ENCODE measurements around the gene INCA1.
A peak's percentile ranks its signal among the peaks of the same experiment; 100 is the strongest.

Gene INCA1

DNA sequence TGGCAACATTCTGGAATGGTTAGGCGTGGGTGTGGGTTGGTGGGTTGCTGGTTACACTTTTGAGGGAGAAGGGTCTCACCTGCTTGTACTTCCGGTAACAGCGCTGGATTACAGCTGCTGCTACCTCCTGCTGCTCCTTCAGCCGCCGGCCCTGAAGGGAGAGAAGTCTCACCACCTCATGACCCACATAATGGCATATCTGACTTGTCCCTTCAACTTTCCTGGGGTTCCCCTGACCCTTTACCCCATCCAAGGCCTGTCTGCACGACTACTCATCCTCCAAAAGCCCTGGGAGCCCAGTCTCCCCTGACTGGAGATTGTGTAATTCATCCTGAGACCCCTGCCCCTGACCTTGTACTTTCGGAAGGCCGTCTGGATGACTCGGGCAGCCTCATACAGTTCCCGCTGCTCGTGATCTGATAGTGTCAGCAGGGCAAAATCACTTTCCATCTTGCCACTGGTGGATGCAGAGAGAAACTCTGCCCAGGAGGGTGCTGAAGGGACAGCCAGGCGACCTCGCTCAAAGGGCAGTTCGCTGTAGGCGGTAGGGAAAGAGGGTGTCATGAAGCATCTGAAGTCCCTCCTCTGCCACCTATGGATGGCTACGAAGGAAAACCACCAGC lies 27.7 kb downstream of the INCA1 start:
- no peak for DNase-seq

DNA sequence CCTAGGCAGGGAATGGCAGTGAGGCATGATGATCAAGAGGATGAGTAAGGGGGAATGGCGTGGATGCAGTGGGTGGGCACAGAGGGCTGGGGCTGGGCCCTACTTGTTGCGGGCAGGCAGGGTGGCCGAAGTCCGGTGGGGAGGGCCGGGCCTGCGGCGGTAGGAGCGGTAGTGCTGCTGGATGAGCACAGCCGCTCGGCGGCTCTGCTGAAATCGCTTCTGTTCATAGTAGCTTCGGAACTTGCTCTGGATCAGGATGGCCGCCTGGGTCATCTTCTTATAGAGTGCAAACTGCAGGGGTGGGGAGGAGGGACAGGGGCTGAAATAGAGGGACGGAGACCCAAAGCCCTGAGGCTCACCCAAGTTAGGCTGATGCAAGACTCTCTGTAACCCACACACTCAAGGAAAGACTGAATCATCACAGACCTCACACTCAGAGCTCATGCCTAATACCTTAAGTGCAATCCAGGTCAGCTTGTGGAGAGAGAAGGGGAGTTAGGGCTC lies 28.2 kb downstream of the INCA1 start:
- no peak for DNase-seq

DNA sequence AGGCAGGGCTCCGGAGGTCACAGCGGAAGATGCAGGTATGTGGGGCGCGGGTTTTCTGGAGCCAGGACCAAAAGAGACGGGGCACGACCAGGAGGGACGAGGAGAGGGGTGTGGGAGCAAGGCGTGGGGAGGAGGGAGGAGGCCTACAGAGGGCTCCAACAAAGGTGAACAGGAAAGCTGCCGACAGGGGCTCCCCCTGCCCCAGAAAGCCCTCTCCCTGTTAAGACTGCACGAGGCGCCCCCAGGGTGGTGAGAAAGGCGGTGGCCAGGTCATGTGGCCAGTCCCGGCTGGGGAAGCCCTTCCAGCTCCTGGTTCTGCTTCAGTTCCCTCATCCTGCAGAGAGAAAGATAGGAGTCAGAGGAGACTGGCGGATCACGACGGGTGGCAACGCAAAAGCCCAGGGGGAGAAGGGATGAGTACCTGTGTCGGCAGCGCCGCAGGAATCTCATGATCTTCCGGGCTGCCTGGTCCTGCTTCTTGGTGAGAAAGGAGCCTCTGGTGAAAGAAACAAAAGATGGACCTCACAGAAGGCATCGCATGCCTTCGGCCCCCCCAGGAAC lies 28.8 kb downstream of the INCA1 start:
- DNase-seq = no peak

DNA sequence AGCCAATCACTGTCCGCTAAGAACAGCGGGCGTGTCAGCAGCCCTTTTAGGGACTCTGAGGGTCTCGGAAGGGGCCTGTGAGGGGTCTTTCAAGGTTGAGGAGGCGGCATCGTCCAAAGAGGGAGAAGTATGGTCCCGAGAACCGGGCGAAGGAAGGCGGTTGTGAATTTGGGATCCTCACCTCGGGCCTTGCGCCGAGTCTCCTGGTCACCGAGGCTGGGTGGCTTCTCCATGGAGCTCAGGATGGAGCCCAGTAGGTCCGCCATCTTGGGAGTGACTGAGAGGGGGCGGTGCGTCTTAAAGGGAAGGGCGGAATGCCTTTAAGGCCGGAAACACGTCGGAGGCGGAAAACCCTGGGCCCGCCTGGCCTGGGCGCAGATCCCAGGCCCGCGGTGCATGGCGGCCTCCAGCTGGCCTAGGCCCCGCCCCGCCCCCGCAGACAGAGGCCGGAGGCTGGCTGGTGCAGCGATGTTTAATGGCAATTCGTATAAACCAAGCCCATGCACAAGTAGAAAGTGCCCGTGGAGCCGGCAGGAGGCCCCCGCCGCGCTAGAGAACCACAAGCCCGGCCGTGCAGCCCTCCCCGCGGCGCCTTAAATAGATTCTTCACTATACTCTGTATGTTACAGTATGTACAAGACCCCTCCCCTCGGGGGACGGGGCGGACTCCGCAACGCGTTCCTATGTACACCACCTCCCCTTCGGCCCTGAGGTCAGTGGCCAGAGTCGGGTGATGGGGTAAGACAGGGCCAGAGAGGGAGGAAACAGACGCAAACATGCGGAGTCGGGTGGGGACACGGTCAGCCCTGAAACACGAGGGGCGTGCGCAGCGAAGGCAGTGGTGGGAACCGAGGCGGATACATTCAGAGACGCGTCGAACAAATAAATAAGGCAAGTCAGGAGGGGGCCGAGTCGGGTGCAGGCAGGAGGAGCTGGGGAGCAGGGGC lies 29.5 kb downstream of the INCA1 start, which contains the start of gene SPAG7:
Gene SPAG7, minus strand, starts transcription at position 279 of the 947 bp plus-strand sequence. Its CDS starts 13 bp downstream, at position 266.
- DNase-seq = peak; percentile 85

DNA sequence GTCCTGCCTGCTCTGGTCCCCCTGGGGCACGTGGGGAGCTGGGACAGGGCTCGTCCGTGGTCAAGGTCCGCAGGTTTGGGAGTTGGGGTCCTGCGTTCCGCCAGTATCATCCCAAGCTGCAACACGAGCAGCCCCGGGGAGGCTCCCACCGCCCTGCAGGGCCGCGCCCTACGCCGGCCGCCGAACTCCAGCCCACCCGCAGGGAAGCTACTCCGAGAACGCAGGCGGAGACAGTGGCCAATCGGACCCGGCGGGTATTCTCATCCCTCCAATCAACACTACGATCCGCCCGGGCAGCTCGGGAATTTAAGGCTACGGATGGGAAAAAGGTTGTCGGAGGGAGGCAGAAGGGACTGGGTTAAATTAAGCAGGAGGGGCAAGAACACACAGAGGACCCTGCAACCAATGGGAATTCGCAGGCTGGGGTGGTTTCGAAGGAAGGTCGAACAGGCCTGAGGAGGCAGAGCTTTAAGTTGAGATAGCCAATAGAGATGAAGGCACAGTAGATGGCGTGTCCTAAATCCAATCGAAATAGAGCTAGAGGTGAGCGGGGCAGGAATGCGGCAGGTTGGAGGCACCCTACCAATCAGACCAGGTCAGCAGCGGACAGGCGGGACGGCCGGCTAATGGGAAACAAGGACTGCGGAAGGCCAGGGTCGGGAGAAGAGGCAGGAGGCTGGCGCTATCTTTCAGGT lies 30.3 kb downstream of the INCA1 start:
- peak; percentile 88 for DNase-seq

DNA sequence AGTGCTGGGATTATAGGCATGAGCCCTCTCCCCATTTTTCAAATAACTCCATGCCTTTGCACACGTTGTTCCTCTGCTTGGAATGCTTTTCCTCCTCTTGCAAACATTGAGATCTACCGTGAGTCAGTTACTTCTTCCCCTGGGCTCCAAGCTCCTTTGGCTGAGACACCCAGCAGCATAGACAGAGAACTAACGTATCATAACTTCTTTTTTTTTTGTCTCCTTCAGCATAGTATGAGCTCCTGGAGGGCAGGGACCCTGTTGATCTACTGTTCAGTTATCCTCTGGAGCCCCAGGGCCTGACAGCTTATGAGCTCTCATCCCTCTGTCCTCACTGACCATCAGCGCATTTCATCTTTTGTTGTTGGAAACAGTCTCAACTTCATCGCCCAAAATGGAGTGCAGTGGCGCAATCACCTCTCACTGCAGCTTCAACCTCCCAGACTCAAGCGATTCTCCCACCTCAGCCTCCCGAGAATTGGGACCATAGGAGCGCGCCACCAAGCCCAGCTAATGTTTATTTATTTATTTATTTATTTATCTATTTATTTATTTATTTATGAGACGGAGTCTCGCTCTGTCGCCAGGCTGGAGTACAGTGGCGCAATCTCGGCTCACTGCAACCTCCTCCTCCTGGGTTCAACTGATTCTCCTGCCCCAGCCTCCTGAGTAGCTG lies 31.9 kb downstream of the INCA1 start:
- DNase-seq = no peak

DNA sequence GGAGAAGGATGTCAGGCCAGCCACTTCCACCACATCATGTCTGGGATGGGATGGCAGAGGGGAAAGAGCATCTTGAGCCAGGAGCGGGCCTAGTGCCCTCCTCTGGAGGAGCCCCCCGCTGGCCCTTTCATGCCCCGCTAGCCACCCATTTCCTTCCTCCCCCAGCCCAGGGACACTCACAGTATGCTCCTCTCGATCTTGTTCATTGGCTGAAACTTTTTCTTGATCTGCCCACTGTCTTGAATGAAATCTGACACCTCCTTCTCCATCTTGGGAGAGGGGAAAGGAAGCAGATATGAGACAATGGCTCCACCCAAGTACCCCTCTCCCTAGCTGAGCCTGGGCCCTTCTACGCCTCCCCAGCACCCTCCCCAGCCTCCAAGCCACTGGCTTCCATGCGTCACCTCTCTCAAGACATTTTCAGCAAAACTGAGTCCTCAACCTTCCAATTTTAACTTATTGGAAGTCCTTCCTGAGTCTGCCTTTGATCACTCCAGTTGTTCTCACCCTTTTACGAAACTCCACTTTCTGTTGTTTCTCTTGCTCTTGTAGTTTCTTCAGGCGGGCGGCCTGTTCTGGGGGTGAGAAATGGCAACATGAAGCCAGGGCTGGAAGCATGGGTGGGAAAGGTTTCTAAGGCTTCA lies 36.9 kb downstream of the INCA1 start:
- DNase-seq = no peak

DNA sequence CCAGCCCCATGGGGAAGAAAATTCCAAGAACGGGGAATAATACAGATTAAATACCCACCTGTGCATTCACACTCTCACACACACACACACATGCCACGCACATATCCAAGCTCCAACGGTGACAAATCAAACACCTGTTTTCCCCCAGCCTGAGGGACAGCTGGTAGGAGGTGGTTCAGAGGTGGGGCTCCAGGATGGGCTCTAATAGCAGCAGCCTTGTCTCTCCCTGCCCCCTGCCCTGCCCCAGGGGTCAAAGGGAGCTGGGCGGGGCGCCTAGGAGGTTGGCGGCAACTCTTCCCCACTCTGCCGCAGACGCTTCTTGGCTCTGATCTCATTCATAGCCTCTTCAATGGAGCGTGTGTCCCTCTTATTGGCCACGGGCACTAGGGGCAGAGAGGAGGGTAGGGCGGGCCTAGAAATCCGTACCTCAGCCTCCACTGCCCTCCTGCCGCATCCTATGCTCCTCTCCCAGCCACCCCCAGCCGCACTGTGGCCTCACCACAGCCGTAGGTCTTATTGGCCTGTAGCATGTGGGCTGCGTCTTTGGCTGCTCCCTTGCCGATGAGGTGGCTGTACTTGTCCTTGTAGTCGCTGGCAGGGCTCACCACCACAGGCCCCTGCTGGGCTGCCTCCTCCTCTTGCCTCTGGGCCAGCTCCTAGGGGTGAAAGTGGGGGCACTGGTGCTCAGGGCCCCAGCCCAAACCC lies 37.9 kb downstream of the INCA1 start:
- no peak for DNase-seq

DNA sequence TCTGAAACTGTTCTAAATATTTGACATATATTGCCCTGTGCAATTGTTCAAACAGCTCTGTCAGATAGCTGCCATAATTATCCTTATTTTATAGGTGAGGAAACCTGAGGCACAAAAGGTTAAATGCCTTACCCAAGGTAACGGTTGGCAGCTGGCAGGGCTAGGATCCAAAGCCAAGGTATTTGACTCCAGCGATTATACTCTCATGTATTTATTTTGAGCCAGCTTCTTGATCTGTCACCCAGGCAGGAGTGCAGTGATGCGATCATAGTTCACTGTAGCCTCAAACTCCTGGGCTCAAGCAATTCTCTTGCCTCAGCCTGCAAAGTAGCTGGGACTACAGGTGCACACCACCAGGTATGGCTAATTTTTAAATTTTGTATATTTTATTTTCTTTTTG lies 39.2 kb downstream of the INCA1 start:
- no peak for DNase-seq

DNA sequence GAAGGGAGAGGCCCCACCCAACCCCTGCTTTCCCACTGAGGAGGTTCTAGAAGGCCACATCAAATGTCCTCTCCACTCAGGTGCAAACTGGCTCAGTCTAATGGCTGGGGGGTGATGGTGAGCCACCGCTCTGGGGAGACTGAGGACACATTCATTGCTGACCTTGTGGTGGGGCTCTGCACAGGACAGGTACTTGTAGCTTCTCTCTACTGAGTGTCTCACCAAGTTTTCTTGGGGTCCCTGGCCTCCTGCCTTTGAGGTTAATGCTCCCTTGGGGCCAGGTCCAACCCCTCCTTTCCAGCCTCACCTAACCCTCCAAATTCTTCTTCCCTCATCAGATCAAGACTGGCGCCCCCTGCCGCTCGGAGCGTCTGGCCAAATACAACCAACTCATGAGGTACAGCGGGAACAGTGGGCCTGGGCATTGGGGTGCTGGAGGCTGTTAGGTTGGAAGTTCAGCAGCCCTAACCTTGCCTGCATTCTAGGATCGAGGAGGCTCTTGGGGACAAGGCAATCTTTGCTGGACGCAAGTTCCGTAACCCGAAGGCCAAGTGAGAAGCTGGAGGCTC lies 40.7 kb downstream of the INCA1 start:
- peak; percentile 21 for DNase-seq

DNA sequence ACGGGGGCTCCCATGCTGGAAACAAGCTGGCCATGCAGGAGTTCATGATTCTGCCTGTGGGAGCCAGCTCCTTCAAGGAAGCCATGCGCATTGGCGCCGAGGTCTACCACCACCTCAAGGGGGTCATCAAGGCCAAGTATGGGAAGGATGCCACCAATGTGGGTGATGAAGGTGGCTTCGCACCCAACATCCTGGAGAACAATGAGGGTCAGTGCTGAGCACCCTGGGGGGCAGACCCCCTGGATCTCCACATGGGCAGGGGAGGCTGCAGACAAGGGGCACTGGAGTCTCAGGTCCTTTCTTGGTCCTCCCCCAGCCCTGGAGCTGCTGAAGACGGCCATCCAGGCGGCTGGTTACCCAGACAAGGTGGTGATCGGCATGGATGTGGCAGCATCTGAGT lies 42.2 kb downstream of the INCA1 start:
- DNase-seq = no peak

DNA sequence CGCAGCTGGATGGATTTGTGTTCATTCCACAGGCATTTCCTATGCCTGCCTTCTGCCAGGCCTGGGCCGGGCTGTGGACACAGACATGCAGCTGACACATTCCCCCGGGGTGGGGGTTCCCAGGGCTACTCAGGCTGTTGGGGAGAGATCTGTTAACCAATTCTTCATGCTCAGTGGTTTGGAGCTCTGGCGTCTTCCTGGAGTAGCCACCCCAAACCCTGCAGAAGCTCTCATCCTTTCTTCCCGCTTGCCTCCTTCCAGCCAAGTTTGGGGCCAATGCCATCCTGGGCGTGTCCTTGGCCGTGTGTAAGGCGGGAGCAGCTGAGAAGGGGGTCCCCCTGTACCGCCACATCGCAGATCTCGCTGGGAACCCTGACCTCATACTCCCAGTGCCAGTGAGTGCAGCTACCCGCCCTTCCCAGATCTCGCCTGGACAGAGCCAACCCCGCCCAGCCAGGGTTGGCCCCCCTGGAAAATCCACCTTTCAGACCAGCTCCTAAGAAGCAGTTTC lies 43.8 kb downstream of the INCA1 start:
- DNase-seq = no peak

DNA sequence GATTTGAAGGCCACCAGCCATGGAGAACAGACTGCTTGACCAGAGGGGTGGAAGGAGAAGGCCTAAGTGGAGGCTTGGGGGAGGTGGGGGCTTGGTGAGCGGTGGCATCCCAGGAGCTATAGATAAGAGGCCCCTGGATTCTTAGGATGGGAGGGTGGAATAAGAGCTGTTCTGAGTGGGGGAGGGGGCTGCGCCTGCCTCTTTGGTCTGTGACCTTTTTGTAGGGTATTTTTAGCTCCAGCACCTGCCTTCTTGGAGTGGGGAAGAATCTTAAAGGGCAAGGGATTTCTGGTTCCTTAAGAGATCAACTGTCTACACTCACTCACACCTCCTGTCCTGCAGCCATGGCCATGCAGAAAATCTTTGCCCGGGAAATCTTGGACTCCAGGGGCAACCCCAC lies 45.8 kb downstream of the INCA1 start:
- DNase-seq = no peak

DNA sequence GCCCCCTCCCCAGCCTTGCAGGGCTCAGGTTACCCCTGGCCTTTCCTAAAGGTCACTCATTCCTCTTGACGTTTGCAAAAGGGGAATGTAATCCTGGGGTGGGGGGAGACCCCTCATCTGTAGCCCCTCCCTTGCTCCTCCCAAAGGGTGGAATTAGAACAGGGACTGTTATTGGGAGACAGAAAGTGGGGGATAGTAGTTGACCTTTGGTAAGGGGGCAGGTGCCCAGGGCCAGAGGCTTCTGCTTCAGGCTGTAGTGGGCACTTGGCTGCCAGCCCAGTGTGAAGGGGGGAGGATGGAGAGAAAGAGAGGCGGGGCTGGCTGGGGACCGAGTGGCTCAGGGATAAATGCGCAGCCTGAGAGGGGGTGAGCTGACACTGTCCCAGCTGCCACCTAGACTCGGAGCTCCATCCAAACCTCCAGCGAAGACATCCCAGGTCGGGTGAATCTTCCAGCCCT lies 46.5 kb downstream of the INCA1 start, which contains the start of gene ENO3:
Gene ENO3, plus strand, starts transcription at position 374 of the 459 bp plus-strand sequence. CDS start 711 bp downstream, outside the sequence.
- DNase-seq = no peak

DNA sequence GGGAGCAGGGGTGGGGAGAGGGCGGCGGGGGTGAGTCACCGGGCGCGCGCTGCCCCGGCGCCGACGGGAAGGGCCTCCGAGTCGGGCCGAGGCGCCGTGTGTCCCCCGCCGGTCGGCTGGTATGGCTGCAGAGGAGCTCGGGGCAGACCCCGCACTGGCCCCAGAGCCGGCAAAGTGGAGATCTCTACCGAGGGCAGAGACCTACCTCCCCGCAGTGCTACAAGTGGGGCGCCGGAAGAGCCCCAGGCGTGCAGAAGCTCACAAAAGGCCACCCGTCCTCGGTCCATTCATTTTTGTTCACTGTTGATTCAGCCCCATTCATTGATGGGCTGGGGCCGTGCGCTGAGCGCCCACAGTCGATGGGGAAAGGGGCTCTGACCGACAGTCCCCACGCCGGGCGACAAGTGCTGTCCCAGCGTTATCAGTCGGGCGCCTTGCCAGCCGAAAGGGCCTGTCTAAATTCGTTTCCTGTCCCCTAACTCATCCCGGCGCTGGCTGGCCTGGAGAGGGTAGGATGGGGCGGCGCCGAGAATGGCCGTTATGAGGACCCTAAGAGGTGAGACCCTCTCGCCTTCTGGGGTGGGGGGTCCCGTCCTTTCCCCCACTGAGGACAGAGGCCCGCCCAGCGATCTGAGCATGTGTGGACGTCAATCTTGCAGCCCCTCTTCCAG lies 47.1 kb downstream of the INCA1 start:
- peak; percentile 12 for DNase-seq

DNA sequence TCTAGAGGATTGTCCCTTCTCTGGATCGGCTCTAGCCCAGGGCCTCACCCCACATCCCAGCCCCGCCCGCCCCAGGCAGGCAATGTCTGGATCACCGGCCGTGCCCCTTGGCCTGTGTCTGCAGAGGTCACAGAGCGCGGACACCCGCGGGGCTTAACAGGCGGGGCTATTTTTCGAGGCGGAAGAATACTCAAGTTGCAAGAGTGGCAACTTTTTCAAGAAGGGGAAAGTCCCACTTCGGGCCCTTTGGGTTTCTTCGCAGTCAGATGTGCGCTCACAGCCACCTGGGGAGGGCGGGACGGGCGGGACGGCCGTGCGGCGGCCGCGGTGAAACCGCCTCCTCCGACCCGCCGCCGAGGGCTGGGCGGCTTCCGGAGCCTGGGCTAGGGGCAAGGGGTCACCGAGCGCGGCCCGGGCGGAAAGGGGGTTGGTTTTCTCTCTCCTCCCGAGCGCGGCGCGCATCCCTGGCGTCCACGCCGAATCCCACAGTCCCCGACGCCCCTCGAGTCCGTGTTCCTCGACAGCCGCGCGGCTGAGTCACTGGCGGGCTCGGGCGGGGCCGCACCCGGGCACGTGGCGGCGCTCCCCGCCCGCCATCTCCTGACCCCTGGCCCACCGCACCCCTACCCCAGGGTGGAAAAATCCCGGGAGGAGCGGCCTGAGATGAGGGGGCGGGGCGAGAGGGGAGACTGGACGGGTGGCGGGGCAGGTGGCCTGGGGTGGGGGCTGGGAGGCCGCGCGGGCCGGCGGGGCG lies 47.8 kb downstream of the INCA1 start:
- DNase-seq = peak; percentile 60

DNA sequence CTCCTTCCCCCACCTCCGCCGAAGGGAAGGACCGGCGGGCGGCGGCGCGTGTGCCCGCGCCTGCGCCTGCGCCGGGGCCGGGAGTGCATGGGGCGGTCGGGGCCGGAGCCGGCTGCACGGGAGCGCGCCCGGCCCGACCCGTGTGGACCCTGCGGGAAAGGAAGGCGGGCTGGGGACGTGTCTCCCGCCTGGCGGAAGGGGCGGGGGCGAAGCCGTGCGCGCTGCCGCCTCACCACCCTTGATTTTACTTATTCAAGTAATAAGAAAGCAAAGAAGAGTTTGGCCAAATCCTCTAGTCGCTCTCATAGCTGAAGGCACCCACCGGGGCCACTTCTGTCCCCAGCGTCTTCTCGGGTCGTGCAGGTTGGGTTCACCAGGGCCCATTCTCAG lies 48.4 kb downstream of the INCA1 start:
- peak; percentile 58 for DNase-seq

DNA sequence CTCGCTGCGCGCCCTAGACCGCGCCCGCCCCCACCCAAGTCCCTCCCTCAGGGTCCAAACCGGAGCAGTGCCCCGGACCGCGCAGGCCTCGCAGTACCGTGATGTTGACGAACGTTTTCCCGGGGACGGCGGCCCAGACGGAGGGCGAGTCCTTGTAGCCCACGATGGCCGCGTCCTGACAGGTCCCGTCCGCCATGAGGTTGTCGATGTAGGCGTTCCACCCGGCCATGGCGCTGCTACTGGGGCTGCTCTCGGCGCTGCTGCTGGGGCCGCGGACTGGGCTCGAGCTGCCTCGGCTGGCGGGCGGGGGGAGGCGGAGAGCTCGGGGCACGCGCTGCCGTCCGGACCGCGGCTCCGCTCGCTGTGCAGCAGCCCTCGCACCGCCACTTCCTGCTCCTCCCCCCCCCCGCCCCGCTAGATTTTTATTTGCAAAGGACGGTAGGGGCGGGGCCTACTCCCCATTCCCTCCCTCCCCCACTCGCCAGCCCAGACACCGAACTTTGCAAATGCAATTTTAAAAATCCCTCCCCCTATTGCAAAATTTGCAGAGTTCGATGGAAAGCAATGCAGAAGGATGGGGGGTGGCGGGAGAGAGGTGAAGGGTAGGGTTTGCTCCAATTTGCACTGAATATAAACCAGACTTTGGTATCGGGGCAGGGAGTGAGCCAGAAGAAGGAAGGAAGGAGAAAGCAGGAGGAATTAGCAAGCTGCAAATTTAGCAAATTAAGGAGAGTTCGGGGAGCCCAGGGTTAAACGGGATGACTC lies 49.0 kb downstream of the INCA1 start, which contains the start of gene PFN1:
Gene PFN1, minus strand, starts transcription at position 365 of the 765 bp plus-strand sequence. Its CDS starts 136 bp downstream, at position 229.
- DNase-seq = peak; percentile 78

All from effector CD8-positive, alpha-beta T cell (primary cell).